Pons (tissue), 1 donor: ENCODE data around the gene CCT6B.

Experiments
- DNase-seq: peaks from one replicate; pipeline ENCODE4 v3.0.0-alpha.2; 2016; ENCODE audit warnings: low spot score

The CCT6B gene

DNA sequence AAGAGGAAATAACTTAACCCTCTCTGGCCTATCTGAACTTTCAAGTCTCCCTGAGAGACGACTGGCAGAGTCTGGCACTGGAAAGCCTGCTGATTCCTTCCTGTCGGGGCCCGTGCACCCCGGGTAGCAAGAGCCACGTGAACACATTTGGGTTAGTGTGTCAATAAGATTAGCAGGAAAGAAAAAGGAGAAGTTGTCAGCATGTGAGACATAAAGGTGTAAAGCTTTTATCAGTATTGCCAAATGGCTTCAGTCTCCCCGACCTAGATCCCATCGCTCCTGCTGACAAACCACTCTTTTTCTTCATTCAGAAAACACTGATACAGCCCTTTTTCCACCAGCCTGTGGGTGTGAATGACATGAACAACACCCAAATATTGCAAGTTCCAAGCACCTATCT, 74.4 kb downstream of the CCT6B start:
- DNase-seq, result no peak

DNA sequence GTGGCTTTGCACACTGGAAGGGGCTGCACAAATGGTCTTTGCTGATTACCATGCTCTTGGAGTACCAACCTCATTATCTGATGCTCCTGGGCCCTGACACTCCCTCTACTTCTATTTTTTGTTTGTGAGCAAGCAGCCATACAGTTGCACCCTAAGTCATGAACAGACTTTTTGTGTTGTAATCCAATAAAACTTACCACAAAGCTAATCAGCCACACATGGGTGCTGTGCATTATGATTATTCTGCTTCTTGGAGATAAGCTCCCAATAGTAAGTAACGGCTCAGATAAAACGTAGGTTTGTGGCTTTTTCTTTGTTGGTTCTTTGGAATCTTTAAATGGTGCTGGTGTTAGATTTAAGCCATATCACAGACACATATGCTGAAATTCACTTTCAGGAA, 76.2 kb downstream of the CCT6B start:
- no peak for DNase-seq

DNA sequence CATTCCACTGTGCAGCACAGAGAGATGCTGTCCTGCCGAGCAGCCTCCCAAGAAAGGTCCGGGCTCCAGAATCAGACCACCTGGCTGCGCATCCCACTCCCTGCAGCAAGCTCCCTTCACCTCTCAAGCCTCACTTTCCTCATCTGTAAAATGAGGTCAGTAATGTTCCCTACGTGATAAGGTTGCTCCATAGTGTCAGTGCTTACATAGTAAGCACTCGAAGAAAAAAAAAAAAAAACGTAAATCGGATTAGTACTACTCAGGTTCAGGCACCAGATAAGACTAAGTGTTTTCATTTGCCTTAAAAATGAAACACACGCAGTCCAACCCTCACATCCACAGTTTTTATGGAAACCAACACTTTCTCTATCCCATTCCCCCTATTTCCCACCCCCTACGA, 76.7 kb downstream of the CCT6B start:
- no peak for DNase-seq

- DNase-seq, result no peak
Measured at GRCh38 chr17:34883106-34884000, 77.9 kb downstream of the CCT6B start.

GRCh38 chr17:34879146-34879545, 82.1 kb downstream of the CCT6B start:
- no peak for DNase-seq
